SW480 (cell line): ENCODE results near the gene AGGF1.
"Not testable (repeated sequence)": the region's sequence is repeated elsewhere in the genome, so short reads cannot be mapped to it uniquely, and the experiment has no call there.

Experiments used
- DNase-seq: peaks from one replicate; pipeline ENCODE4 v3.0.0-alpha.2; 2016; ENCODE audit warnings: low spot score

AGGF1 gene, protein sequence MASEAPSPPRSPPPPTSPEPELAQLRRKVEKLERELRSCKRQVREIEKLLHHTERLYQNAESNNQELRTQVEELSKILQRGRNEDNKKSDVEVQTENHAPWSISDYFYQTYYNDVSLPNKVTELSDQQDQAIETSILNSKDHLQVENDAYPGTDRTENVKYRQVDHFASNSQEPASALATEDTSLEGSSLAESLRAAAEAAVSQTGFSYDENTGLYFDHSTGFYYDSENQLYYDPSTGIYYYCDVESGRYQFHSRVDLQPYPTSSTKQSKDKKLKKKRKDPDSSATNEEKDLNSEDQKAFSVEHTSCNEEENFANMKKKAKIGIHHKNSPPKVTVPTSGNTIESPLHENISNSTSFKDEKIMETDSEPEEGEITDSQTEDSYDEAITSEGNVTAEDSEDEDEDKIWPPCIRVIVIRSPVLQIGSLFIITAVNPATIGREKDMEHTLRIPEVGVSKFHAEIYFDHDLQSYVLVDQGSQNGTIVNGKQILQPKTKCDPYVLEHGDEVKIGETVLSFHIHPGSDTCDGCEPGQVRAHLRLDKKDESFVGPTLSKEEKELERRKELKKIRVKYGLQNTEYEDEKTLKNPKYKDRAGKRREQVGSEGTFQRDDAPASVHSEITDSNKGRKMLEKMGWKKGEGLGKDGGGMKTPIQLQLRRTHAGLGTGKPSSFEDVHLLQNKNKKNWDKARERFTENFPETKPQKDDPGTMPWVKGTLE

GRCh38 chr5:77030097-77031071, at the start of gene AGGF1:
TSS of gene AGGF1 (plus strand) at chr5:77030404. CDS start at chr5:77030767, 363 bp downstream.
- peak; percentile 93 for DNase-seq

DNA sequence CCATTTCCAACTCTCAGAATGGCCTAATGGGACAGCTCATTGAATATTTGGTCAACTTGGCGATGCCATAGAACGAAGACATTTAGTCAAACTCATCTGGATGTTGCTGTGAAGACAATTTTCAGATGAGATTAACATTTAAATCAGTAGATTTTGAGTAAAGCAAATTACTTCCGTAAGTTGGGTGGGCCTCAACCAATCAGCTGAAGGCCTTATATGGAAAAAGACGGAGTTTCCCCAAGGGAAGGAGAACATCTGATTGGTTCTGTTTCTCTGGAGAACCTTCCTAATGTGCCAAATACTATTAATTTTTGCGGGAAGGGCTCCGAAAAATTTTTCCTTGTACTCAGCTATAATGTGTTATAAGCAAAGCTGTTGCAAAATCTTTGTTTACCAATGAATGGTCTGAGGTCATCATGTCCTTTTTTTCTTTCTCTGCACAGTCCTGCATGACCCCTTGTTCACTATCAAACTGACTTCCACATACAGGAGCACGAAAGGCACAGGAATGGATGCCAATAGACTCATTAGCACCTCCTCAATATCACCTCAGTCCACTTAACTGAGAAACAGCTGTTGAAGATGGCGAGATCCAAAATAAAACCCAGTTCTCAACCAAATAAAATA, 49.6 kb upstream of the AGGF1 start:
- no peak for DNase-seq

GRCh38 chr5:76982450-76982849, 47.8 kb upstream of the AGGF1 start:
- DNase-seq: peak; percentile 6

- DNase-seq: no peak
Observed at GRCh38 chr5:76983468-76983867, 46.7 kb upstream of the AGGF1 start.

- DNase-seq: no peak
Observed at GRCh38 chr5:76986825-76987526, 43.2 kb upstream of the AGGF1 start.

DNA sequence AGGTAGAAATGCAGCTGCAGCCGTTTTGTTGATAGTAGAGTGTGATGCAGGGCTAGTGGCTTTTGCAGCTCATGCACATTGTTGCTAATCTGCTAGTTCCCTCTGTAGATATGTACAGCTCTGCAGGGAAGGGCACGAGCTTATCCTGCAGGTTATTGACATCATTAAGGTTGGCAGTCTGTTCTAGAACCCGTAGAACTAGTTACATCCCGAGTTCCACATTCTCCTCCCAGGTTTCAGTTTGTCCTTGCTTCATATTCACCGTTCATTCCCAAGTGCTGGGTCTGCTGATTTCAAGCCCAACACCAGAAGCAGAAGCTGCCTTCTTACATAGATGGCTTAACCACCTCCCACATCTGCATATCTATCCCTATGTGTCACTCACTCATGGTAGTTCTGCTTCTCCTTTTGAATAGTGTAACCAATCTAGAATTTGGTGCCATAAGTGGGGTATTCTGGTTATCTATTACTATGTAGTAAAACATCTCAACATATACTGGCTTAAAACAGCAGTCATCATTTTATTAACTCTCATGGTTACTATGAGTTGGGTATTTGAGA, 39.2 kb upstream of the AGGF1 start:
- no peak for DNase-seq

DNA sequence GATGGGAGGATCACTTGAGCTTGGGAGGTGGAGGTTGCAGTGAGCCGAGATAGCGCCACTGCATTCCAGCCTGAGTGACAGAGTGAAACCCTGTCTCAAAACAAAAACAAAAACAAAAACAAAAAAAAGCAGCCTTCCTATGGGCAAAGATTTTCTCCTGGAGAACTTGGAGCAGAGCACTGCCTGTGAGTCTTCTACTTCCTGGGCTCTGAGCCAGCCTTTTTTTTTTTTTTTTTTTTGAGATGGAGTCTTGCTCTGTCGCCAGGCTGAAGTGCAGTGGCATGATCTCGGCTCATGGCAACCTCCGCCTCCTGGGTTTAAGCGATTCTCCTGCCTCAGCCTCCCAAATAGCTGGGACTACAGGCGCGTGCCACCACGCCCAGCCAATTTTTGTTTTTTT, 36.8 kb upstream of the AGGF1 start:
- not testable (repeated sequence) for DNase-seq

- no peak for DNase-seq
Observed at GRCh38 chr5:76994337-76994736, 35.9 kb upstream of the AGGF1 start.

DNA sequence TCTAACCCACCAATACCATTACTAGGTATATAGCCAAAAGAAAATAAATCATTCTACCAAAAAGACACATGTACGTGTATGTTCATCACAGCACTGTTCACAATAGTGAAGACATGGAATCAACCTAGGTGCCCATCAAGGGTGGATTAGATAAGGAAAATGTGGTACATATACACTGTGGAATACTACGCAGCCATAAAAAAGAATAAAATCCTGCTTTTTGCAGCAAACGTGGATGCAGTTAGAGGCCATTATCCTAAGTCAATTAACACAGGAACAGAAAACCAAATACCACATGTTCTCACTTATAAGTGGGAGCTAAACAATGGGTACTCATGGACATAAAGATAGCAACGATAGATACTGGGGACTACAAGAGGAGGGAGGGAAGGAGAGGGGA, 32.0 kb upstream of the AGGF1 start:
- not testable (repeated sequence) for DNase-seq

DNA sequence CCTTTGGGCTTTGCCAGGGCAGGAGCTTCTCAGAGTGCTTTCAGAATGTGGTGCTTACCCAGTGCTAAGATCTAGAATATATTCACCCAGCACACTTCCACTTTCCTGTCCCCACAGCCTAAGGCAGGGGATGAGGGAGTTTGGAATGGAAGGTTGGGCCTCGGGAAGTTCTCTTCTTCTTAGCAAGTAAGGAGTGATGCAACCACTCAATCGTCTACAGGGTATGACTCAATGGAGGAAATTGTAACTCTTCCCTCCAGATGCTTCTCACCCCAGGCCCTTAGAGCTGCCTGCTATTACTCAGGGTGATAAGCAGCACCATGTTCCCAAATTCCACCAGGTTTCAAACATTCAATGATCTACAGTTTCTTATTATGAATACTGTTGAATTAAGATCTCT, 30.8 kb upstream of the AGGF1 start:
- DNase-seq: no peak

DNA sequence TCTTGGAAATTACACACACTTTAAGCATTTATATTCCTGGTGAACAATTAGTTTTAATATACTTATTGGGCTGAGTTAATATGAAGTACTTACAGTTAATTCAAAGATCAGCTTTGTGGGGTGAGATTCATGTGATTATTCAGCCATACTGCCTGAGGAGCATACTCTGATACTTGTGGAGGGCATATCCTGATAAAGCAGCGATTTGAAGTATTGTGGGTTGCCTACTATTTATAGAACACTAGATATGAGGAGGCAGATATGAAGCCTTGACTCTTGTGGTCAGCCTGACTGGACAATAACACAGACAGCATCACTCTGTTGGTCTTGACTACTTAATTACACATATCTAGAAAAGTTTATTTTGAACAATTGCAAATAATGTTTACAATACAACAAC, 27.0 kb upstream of the AGGF1 start:
- DNase-seq: no peak

GRCh38 chr5:77006124-77006523, 24.1 kb upstream of the AGGF1 start:
- DNase-seq: no peak

DNA sequence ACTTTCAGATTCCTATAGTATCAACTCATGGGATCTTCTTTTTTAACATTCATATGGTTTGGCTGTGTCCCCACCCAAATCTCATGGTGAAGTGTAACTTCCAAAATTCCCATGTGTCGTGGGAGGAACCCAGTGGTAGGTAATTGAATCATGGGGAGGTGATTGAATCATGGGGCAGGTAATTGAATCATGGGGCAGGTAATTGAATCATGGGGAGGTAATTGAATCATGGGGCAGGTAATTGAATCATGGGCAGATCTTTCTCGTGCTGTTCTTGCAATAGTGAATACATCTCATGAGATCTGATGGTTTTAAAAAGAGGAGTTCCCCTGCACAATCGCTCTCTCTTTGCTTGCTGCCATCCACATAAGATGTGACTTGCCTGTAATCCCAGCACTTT, 21.8 kb upstream of the AGGF1 start:
- no peak for DNase-seq

GRCh38 chr5:77010243-77010642, 20.0 kb upstream of the AGGF1 start:
- no peak for DNase-seq

DNA sequence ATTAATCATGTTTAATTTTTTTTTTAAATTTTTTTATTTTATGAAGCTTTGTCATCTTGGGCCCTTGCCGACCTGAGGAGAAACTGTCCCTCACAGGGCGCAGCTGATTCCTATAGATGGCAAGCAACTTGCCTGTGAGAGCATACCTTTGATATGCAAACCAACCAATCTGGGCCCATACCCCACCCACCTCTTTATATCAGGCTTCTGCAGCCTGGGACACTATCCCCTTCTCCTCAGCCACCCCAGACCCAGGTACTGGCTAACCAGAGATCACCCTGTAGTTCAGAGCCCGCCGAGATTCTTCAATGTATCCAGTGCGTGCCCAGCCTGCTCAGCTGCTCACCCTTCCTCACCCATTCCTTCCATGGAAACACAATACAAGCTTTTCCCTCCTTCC, 18.7 kb upstream of the AGGF1 start:
- no peak for DNase-seq

- DNase-seq: no peak
Observed at GRCh38 chr5:77012601-77013000, 17.6 kb upstream of the AGGF1 start.

DNA sequence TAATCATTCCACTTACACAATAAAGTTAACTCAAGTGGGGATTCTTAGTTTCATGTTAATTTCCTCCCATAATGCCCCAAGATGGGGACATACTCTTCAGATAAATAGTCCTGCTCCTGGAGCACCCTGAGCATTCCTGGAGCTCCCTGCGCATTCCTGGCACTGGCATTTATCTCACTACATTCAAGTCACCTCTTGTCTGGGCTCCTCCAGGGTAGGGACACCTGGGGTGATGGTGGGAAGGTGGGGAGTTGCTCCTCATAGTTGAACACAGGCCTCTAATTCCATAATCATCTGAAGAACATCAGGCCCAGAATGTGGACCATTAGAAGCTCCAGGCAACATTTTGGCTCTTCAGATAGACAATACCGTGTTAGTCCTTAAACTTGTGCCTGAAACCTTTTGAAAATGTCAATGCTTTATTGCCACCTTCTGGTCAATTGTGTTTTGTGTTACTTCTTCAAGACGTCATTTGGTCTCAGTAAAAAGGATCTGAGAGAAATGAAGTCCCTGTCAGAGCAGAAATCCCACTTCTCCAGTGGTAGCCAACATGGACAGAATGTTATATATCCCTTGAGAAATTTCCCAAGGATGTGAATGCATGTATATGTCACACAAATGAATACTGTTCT, 14.2 kb upstream of the AGGF1 start:
- peak; percentile 41 for DNase-seq

DNA sequence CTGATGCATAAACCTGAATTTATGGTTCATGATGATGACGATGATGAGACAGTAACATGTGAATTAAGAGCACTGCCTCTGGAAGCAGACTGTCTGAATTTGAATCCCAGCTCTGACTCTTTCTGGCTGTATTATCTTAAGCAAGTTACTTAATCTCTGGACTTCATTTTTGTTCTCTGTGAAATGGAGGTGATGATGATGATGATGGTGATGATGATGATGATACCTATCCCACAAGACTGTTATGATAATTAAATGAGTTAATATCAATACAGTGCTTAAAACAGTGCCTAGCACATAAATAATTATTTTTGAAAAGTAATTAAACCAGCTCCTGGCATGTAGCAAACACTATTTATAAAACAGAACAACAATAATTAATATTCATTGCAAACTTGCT, 13.2 kb upstream of the AGGF1 start:
- no peak for DNase-seq

- no peak for DNase-seq
Observed at GRCh38 chr5:77017668-77018067, 12.5 kb upstream of the AGGF1 start.
